Peyer's patch (tissue), 4 donors: ENCODE measurements around the gene SERTAD1.

Experiments used
- CTCF ChIP-seq, 6 experiments: fragments of 450-650 bp in 4 of 6; fragments of 200-600 bp in 2 of 6; sonication (generic) in 1 of 6; IDR thresholded peaks; one replicate each; pipeline ENCODE4 v1.5.1; 2017 to 2019; ENCODE audit warnings: antibody characterized with exemption in 6 of 6, mild to moderate bottlenecking in 3 of 6, moderate library complexity in 1 of 6
- POLR2A ChIP-seq, 2 donors: fragments of 450-650 bp; IDR thresholded peaks; one replicate each; pipeline ENCODE4 v1.5.1; 2017; ENCODE audit warnings: antibody characterized with exemption in 2 of 2, mild to moderate bottlenecking in 2 of 2, moderate library complexity in 2 of 2

GRCh38 chr19:40469011-40469410, 43.2 kb upstream of the SERTAD1 start:
- TF ChIP-seq CTCF (IDR thresholded peaks at IDR 0.05), result no peak
- TF ChIP-seq POLR2A (IDR thresholded peaks at IDR 0.05), result no peak
